Suprapubic skin (tissue), 4 donors: ENCODE measurements around the gene NCL.

Experiments
- EP300 ChIP-seq: sonication (generic); formaldehyde crosslinking; IDR thresholded peaks from one replicate; pipeline ENCODE4 v1.6.1; 2017; ENCODE audit warnings: antibody characterized with exemption
- POLR2A ChIP-seq, 2 donors: fragments of 450-650 bp; IDR thresholded peaks; one replicate each; pipeline ENCODE4 v1.6.1; 2017; ENCODE audit warnings: antibody characterized with exemption in 2 of 2, mild to moderate bottlenecking in 2 of 2, moderate library complexity in 2 of 2
- POLR2AphosphoS5 ChIP-seq, 3 donors: sonication (generic); formaldehyde crosslinking; IDR thresholded peaks; one replicate each; pipeline ENCODE4 v1.6.1; 2017; ENCODE audit warnings: antibody characterized with exemption in 3 of 3
- TF ChIP-seq, protein P1 (sequence below), 2 donors: fragments of 200-600 bp in 1 of 2; fragments of 450-650 bp in 1 of 2; sonication (generic) in 1 of 2; IDR thresholded peaks; one replicate each; pipeline ENCODE4 v1.5.1; 2016 to 2019; ENCODE audit warnings: antibody characterized with exemption in 2 of 2, mild to moderate bottlenecking in 1 of 2, moderate library complexity in 1 of 2

DNA sequence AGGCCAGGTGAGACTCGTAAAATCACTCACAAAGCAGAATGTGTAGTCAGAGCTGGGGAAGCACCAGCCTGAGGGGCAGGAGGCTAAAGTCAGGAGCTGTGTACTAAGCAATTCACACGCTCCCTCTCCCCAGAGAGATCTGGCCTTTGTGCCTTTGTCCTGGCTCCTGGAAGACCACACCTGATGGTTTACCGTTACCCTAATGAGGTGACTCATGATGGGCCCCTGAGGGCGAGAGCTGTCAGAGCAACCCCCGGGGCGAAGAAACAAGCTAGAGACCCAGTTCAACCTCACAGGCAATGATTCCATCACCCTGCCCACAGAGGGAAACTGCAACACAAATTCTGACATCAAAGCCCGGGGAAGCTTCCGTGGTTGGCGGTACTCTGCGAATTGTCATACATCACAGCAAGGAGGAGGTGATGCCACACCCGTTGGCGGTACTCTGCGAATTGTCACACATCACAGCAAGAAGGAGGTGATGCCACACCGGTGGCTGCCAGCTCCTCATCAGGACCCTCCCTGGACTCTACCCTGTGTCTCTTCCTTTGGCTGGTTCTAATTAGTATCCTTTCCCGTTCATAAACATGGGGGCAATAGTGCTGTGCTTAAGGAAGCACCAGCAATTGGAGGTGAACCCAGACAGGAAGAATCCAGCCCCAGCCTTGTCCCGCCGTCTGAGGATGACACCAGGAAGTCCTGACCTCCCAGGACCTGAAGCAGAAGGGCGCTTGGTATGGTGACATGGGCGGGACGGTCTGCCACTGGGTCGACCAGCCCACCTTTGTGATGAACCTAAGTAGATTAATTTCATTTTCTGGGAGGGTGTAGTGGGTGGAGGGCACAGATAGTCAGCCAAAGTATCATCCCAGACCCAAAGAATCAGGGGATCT, 38.2 kb downstream of the NCL start:
- TF ChIP-seq POLR2A (IDR thresholded peaks at IDR 0.05), result no peak
- TF ChIP-seq POLR2AphosphoS5 (IDR thresholded peaks at IDR 0.05), result no peak
- TF ChIP-seq, protein P1, sequence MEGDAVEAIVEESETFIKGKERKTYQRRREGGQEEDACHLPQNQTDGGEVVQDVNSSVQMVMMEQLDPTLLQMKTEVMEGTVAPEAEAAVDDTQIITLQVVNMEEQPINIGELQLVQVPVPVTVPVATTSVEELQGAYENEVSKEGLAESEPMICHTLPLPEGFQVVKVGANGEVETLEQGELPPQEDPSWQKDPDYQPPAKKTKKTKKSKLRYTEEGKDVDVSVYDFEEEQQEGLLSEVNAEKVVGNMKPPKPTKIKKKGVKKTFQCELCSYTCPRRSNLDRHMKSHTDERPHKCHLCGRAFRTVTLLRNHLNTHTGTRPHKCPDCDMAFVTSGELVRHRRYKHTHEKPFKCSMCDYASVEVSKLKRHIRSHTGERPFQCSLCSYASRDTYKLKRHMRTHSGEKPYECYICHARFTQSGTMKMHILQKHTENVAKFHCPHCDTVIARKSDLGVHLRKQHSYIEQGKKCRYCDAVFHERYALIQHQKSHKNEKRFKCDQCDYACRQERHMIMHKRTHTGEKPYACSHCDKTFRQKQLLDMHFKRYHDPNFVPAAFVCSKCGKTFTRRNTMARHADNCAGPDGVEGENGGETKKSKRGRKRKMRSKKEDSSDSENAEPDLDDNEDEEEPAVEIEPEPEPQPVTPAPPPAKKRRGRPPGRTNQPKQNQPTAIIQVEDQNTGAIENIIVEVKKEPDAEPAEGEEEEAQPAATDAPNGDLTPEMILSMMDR (IDR thresholded peaks at IDR 0.05), result no peak
- TF ChIP-seq EP300, result no peak
